BJ (cell line): ENCODE results near the gene FOXL2. TPM values are rescaled to one million over a fixed set of nuclear protein-coding genes. Genes with fewer than 3 reads are reported as not detected.

Source experiments
- CTCF ChIA-PET: fragments of 350-600 bp; formaldehyde crosslinking; extraction: SDS; loops from one replicate; lab custom pipeline; 2021; ENCODE audit warnings: antibody characterized with exemption, inconsistent platforms; lab: Yijun Ruan, JAX
- POLR2A ChIA-PET: fragments of 300-600 bp; sonication (Branson Sonifier 250); formaldehyde crosslinking; extraction: SDS; loops from one replicate; lab custom pipeline; 2021; ENCODE audit warnings: antibody characterized with exemption; lab: Charles Lee
- DNase-seq: peaks from one replicate; pipeline ENCODE4 v3.0.0-alpha.2; 2011; ENCODE audit warnings: low read depth
- H3K27me3 ChIP-seq: 2 replicates; pipeline ENCODE4 v1.6.0; 2011; ENCODE audit warnings: low read length; ENCODE audit not compliant: control insufficient read depth, insufficient read depth
- H3K36me3 ChIP-seq: 2 replicates; pipeline ENCODE4 v1.5.1; 2011; ENCODE audit warnings: low read length; ENCODE audit not compliant: control insufficient read depth, insufficient read depth
- H3K4me3 ChIP-seq: 2 replicates; pipeline ENCODE4 v1.5.1; 2011; ENCODE audit warnings: low read depth, mild to moderate bottlenecking, control low read depth, low read length
- CTCF ChIP-seq: IDR thresholded peaks from 2 replicates; pipeline ENCODE4 v1.5.1; 2011; ENCODE audit warnings: low read depth, mild to moderate bottlenecking, control low read depth, inconsistent platforms, low read length, moderate library complexity; ENCODE audit not compliant: insufficient read depth
- polyA plus RNA-seq: library from polyadenylated mRNA; depleted of rRNA; stranded (reverse); fragments of >200 nt; gene quantifications from 2 replicates; pipeline ENCODE4 v1.2.3, GENCODE V29; 2011

FOXL2 gene
- polyA plus RNA-seq, 1 experiment: 0.05 TPM

- CTCF ChIA-PET: no interaction called here
- no peak overlapping the region for H3K4me3 ChIP-seq
- POLR2A ChIA-PET: no interaction called here
- no peak for DNase-seq
- H3K36me3 ChIP-seq: no peaks in the 10 kb centered on the region
- TF ChIP-seq CTCF: no peak
- peaks cover 6% of the 10 kb centered on the region for H3K27me3 ChIP-seq
Observed at GRCh38 chr3:138964923-138965322, 18.0 kb upstream of the FOXL2 start.

- DNase-seq: no peak
- CTCF ChIA-PET: interaction anchor here (0.8 kb wide), 1 partner anchor 28 kb away, joined by 3 read pairs; no protein-coding TSS in a partner anchor
- no peaks in the 10 kb centered on the region for H3K36me3 ChIP-seq
- H3K27me3 ChIP-seq: peaks cover 9% of the 10 kb centered on the region
- no peak for TF ChIP-seq CTCF
- POLR2A ChIA-PET: no interaction called here
- no peak overlapping the region for H3K4me3 ChIP-seq
Observed at GRCh38 chr3:138964264-138964663, 17.3 kb upstream of the FOXL2 start.

- no peaks in the 10 kb centered on the region for H3K36me3 ChIP-seq
- POLR2A ChIA-PET: no interaction called here
- CTCF ChIA-PET: interaction anchor here (1.0 kb wide), 1 partner anchor 27 kb away, joined by 3 read pairs; no protein-coding TSS in a partner anchor
- TF ChIP-seq CTCF: no peak
- H3K27me3 ChIP-seq: peaks cover 13% of the 10 kb centered on the region
- no peak for DNase-seq
- H3K4me3 ChIP-seq: no peak overlapping the region
Observed at GRCh38 chr3:138962854-138963560, 16.1 kb upstream of the FOXL2 start.

- no peaks in the 10 kb centered on the region for H3K36me3 ChIP-seq
- ChIA-PET POLR2A (no interaction called here), CTCF (interaction anchor here (0.6 to 0.8 kb wide), 2 partner anchors 8 to 25 kb away, joined by 3 to 4 read pairs; no protein-coding TSS in a partner anchor)
- no peak for DNase-seq
- no peak overlapping the region for H3K4me3 ChIP-seq
- TF ChIP-seq CTCF: no peak
- peaks cover 17% of the 10 kb centered on the region for H3K27me3 ChIP-seq
Observed at GRCh38 chr3:138960417-138960852, 13.5 kb upstream of the FOXL2 start.

- POLR2A ChIA-PET: no interaction called here
- CTCF ChIA-PET: interaction anchor here (2.6 kb wide), 1 partner anchor 14 kb away, joined by 12 read pairs; no protein-coding TSS in a partner anchor
- no peak for DNase-seq
- H3K36me3 ChIP-seq: no peaks in the 10 kb centered on the region
- peaks cover 47% of the 10 kb centered on the region for H3K27me3 ChIP-seq
- no peak overlapping the region for H3K4me3 ChIP-seq
- no peak for TF ChIP-seq CTCF
Observed at GRCh38 chr3:138950701-138951100, 3.8 kb upstream of the FOXL2 start.
